ENCODE data around the gene BRINP2.

GRCh38 chr1:177223359-177223758 lies 52.6 kb downstream of the BRINP2 start:
- TF ChIP-seq POLR2A (IDR thresholded peaks at IDR 0.05; ENCODE audit: low read length), result no peak
- TF ChIP-seq GATA1 (IDR thresholded peaks at IDR 0.05; ENCODE audit: low read depth, low read length), result no peak
